Testis (tissue), 2 donors: ENCODE results near the gene C1RL.

Experiments used
- CTCF ChIP-seq, 3 experiments: fragments of 450-650 bp in 2 of 3; fragments of 200-600 bp in 1 of 3; sonication (generic) in 1 of 3; IDR thresholded peaks; one replicate each; pipeline ENCODE4 v1.5.1; 2016 to 2019; ENCODE audit warnings: antibody characterized with exemption in 3 of 3, mild to moderate bottlenecking in 2 of 3, moderate library complexity in 1 of 3
- POLR2A ChIP-seq: fragments of 450-650 bp; IDR thresholded peaks from one replicate; pipeline ENCODE4 v1.6.1; 2017; ENCODE audit warnings: antibody characterized with exemption, mild to moderate bottlenecking, moderate library complexity

- no peak for TF ChIP-seq POLR2A
- peak; percentile 73 to 89 (median 83) for TF ChIP-seq CTCF (IDR thresholded peaks at IDR 0.05)
These were observed 4.4 kb upstream of the C1RL start for GRCh38 chr12:7113389-7113871.
